Astrocyte (in vitro differentiated cells and primary cell): Measurements from ENCODE around the gene AIDA. TPM values are rescaled to one million over a fixed set of nuclear protein-coding genes. Genes with fewer than 3 reads are reported as not detected.

Source experiments
- DNase-seq: peaks from one replicate; pipeline ENCODE4 v3.0.0-alpha.2; 2010; ENCODE audit warnings: low read depth
- FAIRE-seq: peaks from 2 replicates; lab custom pipeline; 2011; peaks lifted over from hg19 to GRCh38; lab: Jason Lieb, UNC
- H2AFZ ChIP-seq: 2 replicates; pipeline ENCODE4 v1.6.0; 2012; ENCODE audit warnings: low read depth, low read length, inconsistent platforms
- H3K27ac ChIP-seq: 2 replicates; pipeline ENCODE4 v1.5.1; 2011; ENCODE audit warnings: low read depth, low read length, inconsistent platforms
- H3K27me3 ChIP-seq: 2 replicates; pipeline ENCODE4 v1.6.0; 2011; ENCODE audit warnings: low read length, inconsistent platforms; ENCODE audit not compliant: insufficient read depth
- H3K36me3 ChIP-seq: 2 replicates; pipeline ENCODE4 v1.5.1; 2011; ENCODE audit warnings: low read length, inconsistent platforms; ENCODE audit not compliant: insufficient read depth
- H3K4me1 ChIP-seq: 2 replicates; pipeline ENCODE4 v1.5.1; 2011; ENCODE audit warnings: low read length, inconsistent platforms; ENCODE audit not compliant: insufficient read depth
- H3K4me2 ChIP-seq: 2 replicates; pipeline ENCODE4 v1.6.0; 2012; ENCODE audit warnings: low read length, inconsistent platforms
- H3K4me3 ChIP-seq: 2 replicates; pipeline ENCODE4 v1.5.1; 2011; ENCODE audit warnings: low read depth, mild to moderate bottlenecking, low read length, inconsistent platforms; ENCODE audit not compliant: insufficient read depth
- H3K79me2 ChIP-seq: 2 replicates; pipeline ENCODE4 v1.6.0; 2012; ENCODE audit warnings: mild to moderate bottlenecking, low read length, inconsistent platforms; ENCODE audit not compliant: insufficient read depth
- H3K9ac ChIP-seq: 2 replicates; pipeline ENCODE4 v1.6.0; 2012; ENCODE audit warnings: mild to moderate bottlenecking, low read length, inconsistent platforms
- H3K9me3 ChIP-seq: 2 replicates; pipeline ENCODE4 v1.5.1; 2012; ENCODE audit warnings: low read depth, mild to moderate bottlenecking, low read length, inconsistent platforms; ENCODE audit not compliant: insufficient read depth
- H4K20me1 ChIP-seq: 2 replicates; pipeline ENCODE4 v1.6.0; 2012; ENCODE audit warnings: low read length, inconsistent platforms; ENCODE audit not compliant: insufficient read depth
- H3K27ac Mint-ChIP-seq: one replicate; pipeline ENCODE4 v1.8.0; 2021; ENCODE audit warnings: mild to moderate bottlenecking, mixed read lengths; ENCODE audit not compliant: unreplicated experiment
- H3K27me3 Mint-ChIP-seq: one replicate; pipeline ENCODE4 v1.8.0; 2021; ENCODE audit warnings: low read depth, mixed read lengths; ENCODE audit not compliant: unreplicated experiment
- H3K36me3 Mint-ChIP-seq: one replicate; pipeline ENCODE4 v1.8.0; 2021; ENCODE audit warnings: low read depth, mixed read lengths; ENCODE audit not compliant: unreplicated experiment
- H3K4me1 Mint-ChIP-seq: one replicate; pipeline ENCODE4 v1.8.0; 2021; ENCODE audit warnings: low read depth, mixed read lengths; ENCODE audit not compliant: unreplicated experiment
- H3K4me3 Mint-ChIP-seq: one replicate; pipeline ENCODE4 v1.8.0; 2021; ENCODE audit warnings: mild to moderate bottlenecking, moderate library complexity, mixed read lengths; ENCODE audit not compliant: unreplicated experiment
- H3K9me3 Mint-ChIP-seq: one replicate; pipeline ENCODE4 v1.8.0; 2021; ENCODE audit warnings: mild to moderate bottlenecking, mixed read lengths; ENCODE audit not compliant: unreplicated experiment
- CTCF ChIP-seq: IDR thresholded peaks from 2 replicates; pipeline ENCODE4 v1.5.1; 2011; ENCODE audit warnings: low read depth, mild to moderate bottlenecking, inconsistent platforms, low read length, moderate library complexity; ENCODE audit not compliant: insufficient read depth
- EZH2 ChIP-seq: IDR thresholded peaks from 2 replicates; pipeline ENCODE4 v1.6.1; 2012; ENCODE audit warnings: mild to moderate bottlenecking, low read length, inconsistent platforms; ENCODE audit not compliant: insufficient read depth
- total RNA-seq: library from RNA; stranded (reverse); gene quantifications from 2 replicates; pipeline ENCODE4 v1.2.1, GENCODE V29; 2021

AIDA gene
- total RNA-seq, 1 donor from 2014 or later, result 86.2 TPM

GRCh38 chr1:222702210-222702609 is 10.1 kb downstream of the AIDA start:
- FAIRE-seq (no peak), DNase-seq (no peak)
- no peak overlapping the region for H3K4me3 ChIP-seq
- H3K9me3 ChIP-seq, result no peaks in the 10 kb centered on the region
- H3K36me3 ChIP-seq, result peaks cover 11% of the 10 kb centered on the region
- Mint-ChIP-seq H3K4me1 (peaks cover 2% of the 10 kb centered on the region), H3K27ac (no peak overlapping the region), H3K4me3 (no peak overlapping the region), H3K27me3 (no peaks in the 10 kb centered on the region), H3K9me3 (no peaks in the 10 kb centered on the region), H3K36me3 (peaks cover 12% of the 10 kb centered on the region)
- no peak overlapping the region for H3K27ac ChIP-seq
- H4K20me1 ChIP-seq, result peaks cover 23% of the 10 kb centered on the region
- H3K27me3 ChIP-seq, result no peaks in the 10 kb centered on the region
- no peak overlapping the region for H3K4me2 ChIP-seq
- no peak overlapping the region for H2AFZ ChIP-seq
- no peak overlapping the region for H3K9ac ChIP-seq
- H3K79me2 ChIP-seq, result peaks cover 64% of the 10 kb centered on the region
- no peaks in the 10 kb centered on the region for H3K4me1 ChIP-seq
- no peak for TF ChIP-seq CTCF
- TF ChIP-seq EZH2, result no peak

GRCh38 chr1:222697826-222698225 is 14.5 kb downstream of the AIDA start:
- H3K9me3 ChIP-seq, result no peaks in the 10 kb centered on the region
- H3K4me3 ChIP-seq, result no peak overlapping the region
- no peak overlapping the region for H2AFZ ChIP-seq
- no peak overlapping the region for H3K4me2 ChIP-seq
- no peak overlapping the region for H3K27ac Mint-ChIP-seq
- H3K27me3 Mint-ChIP-seq, result no peaks in the 10 kb centered on the region
- no peaks in the 10 kb centered on the region for H3K27me3 ChIP-seq
- H3K9me3 Mint-ChIP-seq, result no peaks in the 10 kb centered on the region
- peaks cover 45% of the 10 kb centered on the region for H3K79me2 ChIP-seq
- peaks cover 7% of the 10 kb centered on the region for H4K20me1 ChIP-seq
- no peak overlapping the region for H3K9ac ChIP-seq
- FAIRE-seq, result peak; percentile 26
- DNase-seq, result peak; percentile 47
- no peak overlapping the region for H3K27ac ChIP-seq
- H3K4me1 ChIP-seq, result no peaks in the 10 kb centered on the region
- no peak for TF ChIP-seq CTCF
- no peak for TF ChIP-seq EZH2
- no peak overlapping the region for H3K4me3 Mint-ChIP-seq
- peaks cover 15% of the 10 kb centered on the region for H3K36me3 ChIP-seq
- H3K36me3 Mint-ChIP-seq, result peaks cover 12% of the 10 kb centered on the region
- peaks cover 2% of the 10 kb centered on the region for H3K4me1 Mint-ChIP-seq

- Histone ChIP-seq H3K79me2 (peaks cover 45% of the 10 kb centered on the region), H3K4me2 (no peak overlapping the region), H3K9ac (no peak overlapping the region), H3K36me3 (peaks cover 12% of the 10 kb centered on the region), H3K9me3 (no peaks in the 10 kb centered on the region), H3K27ac (no peak overlapping the region), H3K27me3 (no peaks in the 10 kb centered on the region), H4K20me1 (peaks cover 7% of the 10 kb centered on the region), H3K4me3 (no peak overlapping the region), H2AFZ (no peak overlapping the region), H3K4me1 (no peaks in the 10 kb centered on the region)
- no peak for DNase-seq
- Mint-ChIP-seq H3K27me3 (no peaks in the 10 kb centered on the region), H3K4me1 (no peaks in the 10 kb centered on the region), H3K27ac (no peak overlapping the region), H3K4me3 (no peak overlapping the region), H3K9me3 (no peaks in the 10 kb centered on the region), H3K36me3 (peaks cover 8% of the 10 kb centered on the region)
- no peak for FAIRE-seq
- no peak for TF ChIP-seq EZH2
These were observed 15.1 kb downstream of the AIDA start for GRCh38 chr1:222697203-222697602.
